Loucy (cell line): Measurements from ENCODE around the gene KCNJ5.

Experiments used
- H2AFZ ChIP-seq: fragments of 200-600 bp; sonication (generic); 2 replicates; pipeline ENCODE4 v1.6.0; 2016; ENCODE audit warnings: antibody characterized with exemption, mild to moderate bottlenecking, low read length, moderate library complexity
- H3F3A ChIP-seq: fragments of 200-600 bp; 2 replicates; pipeline ENCODE4 v1.6.0; 2016; ENCODE audit warnings: antibody characterized with exemption, low read depth, mild to moderate bottlenecking
- H3K27me3 ChIP-seq: fragments of 200-600 bp; sonication (generic); 2 replicates; pipeline ENCODE4 v1.6.1; 2014; ENCODE audit warnings: low read length, mild to moderate bottlenecking; ENCODE audit not compliant: insufficient read depth, poor library complexity, severe bottlenecking
- H3K36me3 ChIP-seq: fragments of 200-600 bp; sonication (generic); 2 replicates; pipeline ENCODE4 v1.6.1; 2016; ENCODE audit warnings: low read length; ENCODE audit not compliant: insufficient read depth
- H3K4me1 ChIP-seq: fragments of 200-600 bp; sonication (generic); 2 replicates; pipeline ENCODE4 v1.5.1; 2014; ENCODE audit warnings: low read length, mild to moderate bottlenecking; ENCODE audit not compliant: insufficient read depth, poor library complexity, severe bottlenecking
- H3K4me2 ChIP-seq: fragments of 200-600 bp; sonication (generic); 2 replicates; pipeline ENCODE4 v1.6.0; 2014; ENCODE audit warnings: antibody characterized with exemption, low read length, low read depth, mild to moderate bottlenecking; ENCODE audit not compliant: poor library complexity, severe bottlenecking
- H3K4me3 ChIP-seq: fragments of 200-600 bp; sonication (generic); 2 replicates; pipeline ENCODE4 v1.5.1; 2014; ENCODE audit warnings: low read length, mild to moderate bottlenecking, mixed read lengths; ENCODE audit not compliant: poor library complexity, severe bottlenecking
- H3K79me2 ChIP-seq: fragments of 200-600 bp; sonication (generic); 2 replicates; pipeline ENCODE4 v1.6.1; 2014; ENCODE audit warnings: low read length; ENCODE audit not compliant: insufficient read depth
- H3K9ac ChIP-seq: fragments of 200-600 bp; sonication (generic); 2 replicates; pipeline ENCODE4 v1.6.0; 2014; ENCODE audit warnings: mild to moderate bottlenecking, low read depth, low read length, moderate library complexity; ENCODE audit not compliant: poor library complexity, severe bottlenecking
- H3K9me2 ChIP-seq: fragments of 200-600 bp; sonication (generic); replicated peaks from 2 replicates; pipeline ENCODE4 v1.6.1; 2016; ENCODE audit warnings: low read depth, low read length, mixed read lengths
- H3K9me3 ChIP-seq: fragments of 200-600 bp; sonication (generic); 2 replicates; pipeline ENCODE4 v1.6.1; 2014; ENCODE audit warnings: mild to moderate bottlenecking, antibody characterized with exemption, low read length, low read depth; ENCODE audit not compliant: insufficient read depth
- H4K20me1 ChIP-seq: fragments of 200-600 bp; sonication (generic); 2 replicates; pipeline ENCODE4 v1.6.0; 2014; ENCODE audit warnings: antibody characterized with exemption, low read length, mild to moderate bottlenecking; ENCODE audit not compliant: insufficient read depth, poor library complexity, severe bottlenecking
- CTCF ChIP-seq: fragments of 200-600 bp; sonication (generic); conservative IDR thresholded peaks from 2 replicates; pipeline ENCODE4 v1.5.1; 2014; ENCODE audit warnings: mild to moderate bottlenecking, antibody characterized with exemption, low read length
- EZH2phosphoT487 ChIP-seq: fragments of 200-600 bp; IDR thresholded peaks from 2 replicates; pipeline ENCODE4 v1.6.1; 2018; ENCODE audit warnings: antibody characterized with exemption, mild to moderate bottlenecking, moderate library complexity, borderline replicate concordance

KCNJ5 gene

GRCh38 chr11:128871168-128871610, 20.0 kb upstream of the KCNJ5 start:
- TF ChIP-seq CTCF: no peak
- TF ChIP-seq EZH2phosphoT487: no peak
- H3K27me3 ChIP-seq: no peaks in the 10 kb centered on the region
- no peaks in the 10 kb centered on the region for H3K9me2 ChIP-seq
- H3K4me3 ChIP-seq: no peak overlapping the region
- H3K36me3 ChIP-seq: no peaks in the 10 kb centered on the region
- H4K20me1 ChIP-seq: no peaks in the 10 kb centered on the region
- no peaks in the 10 kb centered on the region for H3K4me1 ChIP-seq
- no peaks in the 10 kb centered on the region for H3K79me2 ChIP-seq
- H3K9ac ChIP-seq: no peak overlapping the region
- H3F3A ChIP-seq: no peaks in the 10 kb centered on the region; the same call in 1 of the 2 replicates
- H3K4me2 ChIP-seq: no peak overlapping the region
- H2AFZ ChIP-seq: no peak overlapping the region
- no peaks in the 10 kb centered on the region for H3K9me3 ChIP-seq

- no peak overlapping the region for H3K9ac ChIP-seq
- H3K4me1 ChIP-seq: no peaks in the 10 kb centered on the region
- H3K4me2 ChIP-seq: no peak overlapping the region
- TF ChIP-seq CTCF (no peak), EZH2phosphoT487 (no peak)
- H3K79me2 ChIP-seq: no peaks in the 10 kb centered on the region
- H3K36me3 ChIP-seq: no peaks in the 10 kb centered on the region
- no peak overlapping the region for H3K4me3 ChIP-seq
- no peaks in the 10 kb centered on the region for H3K9me2 ChIP-seq
- no peak overlapping the region for H2AFZ ChIP-seq
- no peaks in the 10 kb centered on the region; the same call in 1 of the 2 replicates for H3F3A ChIP-seq
- no peaks in the 10 kb centered on the region for H3K9me3 ChIP-seq
- H4K20me1 ChIP-seq: no peaks in the 10 kb centered on the region
- H3K27me3 ChIP-seq: no peaks in the 10 kb centered on the region
These were observed 19.1 kb upstream of the KCNJ5 start for GRCh38 chr11:128872094-128872493.

- no peak overlapping the region for H3K4me2 ChIP-seq
- H3K4me3 ChIP-seq: no peak overlapping the region
- no peaks in the 10 kb centered on the region; the same call in 1 of the 2 replicates for H3F3A ChIP-seq
- no peaks in the 10 kb centered on the region for H3K79me2 ChIP-seq
- no peaks in the 10 kb centered on the region for H3K27me3 ChIP-seq
- H4K20me1 ChIP-seq: no peaks in the 10 kb centered on the region
- no peaks in the 10 kb centered on the region for H3K36me3 ChIP-seq
- no peaks in the 10 kb centered on the region for H3K4me1 ChIP-seq
- H2AFZ ChIP-seq: no peak overlapping the region
- H3K9me3 ChIP-seq: no peaks in the 10 kb centered on the region
- no peak for TF ChIP-seq EZH2phosphoT487
- TF ChIP-seq CTCF: no peak
- H3K9me2 ChIP-seq: no peaks in the 10 kb centered on the region
- no peak overlapping the region for H3K9ac ChIP-seq
These were observed 18.6 kb upstream of the KCNJ5 start for GRCh38 chr11:128872594-128872993.
